Muscle of arm (tissue), 14 donors: Measurements from ENCODE around the gene ZFPM1. TPM values are rescaled to one million over a fixed set of nuclear protein-coding genes. Genes with fewer than 3 reads are reported as not detected.
"Not testable (repeated sequence)": the region's sequence is repeated elsewhere in the genome, so short reads cannot be mapped to it uniquely, and the experiment has no call there.

ENCODE experiments used
- DNase-seq: peaks from one replicate; pipeline ENCODE4 v3.0.0-alpha.2; 2013
- long read RNA-seq, 11 donors: transcript quantifications; one replicate each; lab custom pipeline, GENCODE V29; 2026
- polyA plus RNA-seq, 12 donors: library from polyadenylated mRNA; unstranded; fragments of 120-200 nt; gene quantifications; one replicate each; pipeline ENCODE4 v1.2.1, GENCODE V29; 2013; ENCODE audit not compliant: insufficient read length in 12 of 12

ZFPM1 gene
- polyA plus RNA-seq = 1 to 10 TPM in 5 of 12 donors, under 1 TPM in 5, not detected in 2; 0.74 to 3.9 (median 1.1) TPM
- long read RNA-seq, donor 1, full-length matches to known transcripts = 2 of 2 reads
- long read RNA-seq, donor 1, partial matches to known transcripts = 0 of 2 reads
- long read RNA-seq, donor 1, other reads (novel, unspliced or antisense) = 0 of 2 reads
- long read RNA-seq, donor 2 = 0 reads
- long read RNA-seq, donor 3 = 0 reads
- long read RNA-seq, donor 4 = 0 reads
- long read RNA-seq, donor 5 = 0 reads
- long read RNA-seq, donor 6 = 0 reads
- long read RNA-seq, donor 7 = 0 reads
- long read RNA-seq, donor 8 = 0 reads
- long read RNA-seq, donor 9, full-length matches to known transcripts = 1 of 1 reads
- long read RNA-seq, donor 9, partial matches to known transcripts = 0 of 1 reads
- long read RNA-seq, donor 9, other reads (novel, unspliced or antisense) = 0 of 1 reads
- long read RNA-seq, donor 10 = 0 reads
- long read RNA-seq, donor 11 = 0 reads

DNA sequence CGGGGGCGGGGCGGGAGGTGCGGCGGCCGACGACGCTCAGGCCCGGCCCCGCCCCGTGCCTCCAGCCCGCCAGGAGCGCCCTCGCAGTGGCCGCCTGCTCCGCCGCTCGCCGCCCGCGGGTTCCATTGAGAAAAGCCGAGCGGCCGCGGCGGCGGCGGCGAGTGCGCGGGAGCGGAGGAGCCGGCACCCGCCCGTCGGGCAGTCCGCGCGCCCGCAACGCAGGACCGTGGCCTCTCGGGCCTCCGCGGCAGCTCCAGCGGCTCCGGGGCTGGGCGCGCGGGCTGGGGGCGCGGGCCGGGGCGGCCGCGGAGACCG, at the start of gene ZFPM1:
Gene ZFPM1 (plus strand): TSS at position 64 of the 315 bp plus-strand sequence. CDS start 359 bp downstream, outside the sequence.
- no peak for DNase-seq

- no peak for DNase-seq
Observed at GRCh38 chr16:88403794-88404581, 49.1 kb upstream of the ZFPM1 start.

GRCh38 chr16:88404769-88405168, 48.3 kb upstream of the ZFPM1 start:
- DNase-seq = no peak

GRCh38 chr16:88405216-88406060, 47.6 kb upstream of the ZFPM1 start:
- peak; percentile 92 for DNase-seq

DNA sequence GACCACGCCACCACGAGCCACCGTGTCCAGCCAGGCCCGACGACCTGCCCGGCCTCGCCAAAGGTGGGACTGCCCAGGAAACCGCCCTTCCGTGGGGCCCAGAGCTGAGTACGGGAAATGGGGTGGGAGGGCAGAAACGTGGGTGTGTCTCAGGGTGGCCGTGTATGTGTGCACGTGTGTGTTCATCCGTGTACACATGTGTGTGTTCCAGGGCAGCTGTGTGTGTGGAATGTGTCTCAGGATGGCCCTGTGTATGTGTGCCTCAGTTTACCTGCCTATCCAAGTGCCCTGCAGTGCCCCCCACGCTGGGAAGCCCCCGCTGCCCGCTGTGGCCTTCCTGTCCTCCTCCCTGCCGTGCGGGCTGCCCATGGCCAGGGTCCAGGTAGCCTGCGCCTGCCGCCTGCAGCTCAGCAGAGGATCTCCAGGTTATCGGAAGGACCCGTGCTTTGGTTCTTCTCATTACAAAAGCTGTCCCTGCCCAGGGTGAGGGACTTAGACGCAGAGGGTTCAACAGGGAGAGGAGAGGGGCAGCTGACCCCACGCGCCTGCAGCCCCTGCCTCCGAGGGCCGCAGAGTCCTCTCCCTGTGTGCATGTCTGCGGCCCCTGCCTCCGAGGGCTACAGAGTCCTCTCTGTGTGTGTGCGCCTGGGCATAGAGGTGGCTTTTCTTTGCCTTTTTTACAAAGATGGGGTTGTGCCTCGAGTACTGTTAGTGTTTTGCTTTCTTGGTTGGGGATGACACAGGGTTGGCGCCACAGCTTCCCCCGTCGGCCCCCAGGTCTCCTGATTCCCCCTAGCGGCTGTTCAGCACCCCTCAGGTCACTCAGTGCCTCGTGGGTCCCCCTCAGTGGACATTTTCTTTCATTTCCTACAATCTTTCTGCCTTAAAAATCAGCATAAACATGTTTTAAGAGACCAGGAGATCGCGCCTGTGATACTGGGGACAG, 46.7 kb upstream of the ZFPM1 start:
- no peak for DNase-seq

DNA sequence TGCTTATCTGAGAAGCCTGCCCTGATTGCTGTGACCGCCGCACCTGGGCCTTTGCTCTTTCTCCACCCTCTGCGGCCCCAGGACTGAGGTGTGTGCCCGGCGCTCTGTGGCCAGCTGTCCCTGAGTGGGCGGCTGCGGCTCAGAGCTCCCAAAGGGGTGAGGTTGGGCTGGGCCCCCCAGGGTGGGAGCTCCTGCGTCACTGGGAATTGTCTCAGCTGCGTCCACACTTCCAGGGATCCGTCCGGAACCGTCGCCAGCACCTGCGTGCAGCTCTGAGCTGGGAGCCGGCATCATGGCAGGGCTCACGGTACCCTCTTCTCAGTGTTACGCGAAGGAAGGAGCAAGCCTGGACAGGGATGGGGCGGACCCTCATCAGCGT, 46.0 kb upstream of the ZFPM1 start:
- no peak for DNase-seq

- no peak for DNase-seq
Observed at GRCh38 chr16:88407807-88408206, 45.3 kb upstream of the ZFPM1 start.

GRCh38 chr16:88408561-88409142, 44.4 kb upstream of the ZFPM1 start:
- DNase-seq = no peak

- DNase-seq = no peak
Observed at GRCh38 chr16:88409296-88410065, 43.6 kb upstream of the ZFPM1 start.

DNA sequence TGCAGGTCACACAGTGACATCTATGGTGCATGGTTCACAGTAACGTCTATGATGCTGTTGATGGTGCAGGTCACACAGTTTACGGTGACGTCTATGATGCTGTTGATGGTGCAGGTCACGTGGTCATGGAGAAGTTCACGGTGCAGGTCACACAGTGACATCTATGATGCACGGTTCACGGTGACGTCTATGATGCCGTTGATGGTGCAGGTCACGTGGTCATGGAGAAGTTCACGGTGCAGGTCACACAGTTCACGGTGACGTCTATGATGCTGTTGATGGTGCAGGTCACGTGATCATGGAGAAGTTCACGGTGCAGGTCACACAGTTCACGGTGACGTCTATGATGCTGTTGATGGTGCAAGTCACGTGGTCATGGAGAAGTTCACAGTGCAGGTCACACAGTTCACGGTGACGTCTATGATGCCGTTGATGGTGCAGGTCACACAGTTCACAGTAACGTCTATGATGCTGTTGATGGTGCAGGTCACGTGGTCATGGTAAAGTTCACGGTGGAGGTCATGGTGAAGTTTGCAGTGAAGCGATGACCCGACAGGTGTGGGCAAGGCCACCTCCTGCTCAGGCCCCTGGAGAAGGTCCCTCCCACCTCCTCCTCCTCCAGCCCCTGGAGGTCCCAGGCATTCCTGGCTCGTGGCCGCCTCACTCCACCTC, 42.6 kb upstream of the ZFPM1 start:
- not testable (repeated sequence) for DNase-seq

- no peak for DNase-seq
Observed at GRCh38 chr16:88411951-88412576, 41.0 kb upstream of the ZFPM1 start.

DNA sequence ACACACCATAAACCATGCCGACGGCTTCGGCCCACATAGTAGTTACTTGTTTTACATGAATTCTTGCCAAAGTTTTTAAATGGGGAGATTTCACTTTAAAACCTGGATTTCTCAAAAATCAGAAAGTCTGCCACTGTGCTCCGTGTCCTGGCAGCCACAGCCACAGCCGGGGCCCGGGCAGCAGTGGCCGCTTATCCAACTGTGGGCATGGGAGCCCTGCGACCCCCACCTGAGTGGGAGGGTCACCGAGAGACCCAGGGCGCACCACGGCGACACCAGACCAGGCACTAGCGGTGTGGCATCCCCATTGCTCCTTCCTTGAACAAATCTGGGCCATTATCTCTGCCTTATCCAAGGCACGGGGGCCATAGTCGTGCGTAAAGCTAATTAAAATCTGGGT, 40.3 kb upstream of the ZFPM1 start:
- DNase-seq = no peak

DNA sequence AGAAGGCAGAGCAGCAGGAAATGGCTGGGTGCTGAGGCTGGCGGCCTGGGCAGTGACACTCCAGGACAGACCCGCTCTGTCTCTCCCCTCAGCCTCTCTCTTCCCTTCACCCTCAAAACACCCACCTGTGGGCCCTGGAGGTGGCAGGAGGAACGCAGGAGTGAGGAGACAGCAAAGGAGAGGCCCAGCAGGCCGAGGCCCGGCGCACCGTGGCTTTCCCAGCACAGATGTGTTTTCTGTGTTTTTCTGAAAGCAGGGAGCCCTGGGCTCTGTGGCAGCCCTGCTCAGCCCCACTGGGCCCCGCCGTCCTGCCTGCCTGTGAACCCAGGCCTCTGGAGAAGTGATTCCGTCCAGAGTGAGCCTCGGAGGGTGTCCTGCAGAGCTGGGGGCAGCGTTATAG, 39.8 kb upstream of the ZFPM1 start:
- no peak for DNase-seq

GRCh38 chr16:88413631-88414030, 39.4 kb upstream of the ZFPM1 start:
- DNase-seq = no peak

DNA sequence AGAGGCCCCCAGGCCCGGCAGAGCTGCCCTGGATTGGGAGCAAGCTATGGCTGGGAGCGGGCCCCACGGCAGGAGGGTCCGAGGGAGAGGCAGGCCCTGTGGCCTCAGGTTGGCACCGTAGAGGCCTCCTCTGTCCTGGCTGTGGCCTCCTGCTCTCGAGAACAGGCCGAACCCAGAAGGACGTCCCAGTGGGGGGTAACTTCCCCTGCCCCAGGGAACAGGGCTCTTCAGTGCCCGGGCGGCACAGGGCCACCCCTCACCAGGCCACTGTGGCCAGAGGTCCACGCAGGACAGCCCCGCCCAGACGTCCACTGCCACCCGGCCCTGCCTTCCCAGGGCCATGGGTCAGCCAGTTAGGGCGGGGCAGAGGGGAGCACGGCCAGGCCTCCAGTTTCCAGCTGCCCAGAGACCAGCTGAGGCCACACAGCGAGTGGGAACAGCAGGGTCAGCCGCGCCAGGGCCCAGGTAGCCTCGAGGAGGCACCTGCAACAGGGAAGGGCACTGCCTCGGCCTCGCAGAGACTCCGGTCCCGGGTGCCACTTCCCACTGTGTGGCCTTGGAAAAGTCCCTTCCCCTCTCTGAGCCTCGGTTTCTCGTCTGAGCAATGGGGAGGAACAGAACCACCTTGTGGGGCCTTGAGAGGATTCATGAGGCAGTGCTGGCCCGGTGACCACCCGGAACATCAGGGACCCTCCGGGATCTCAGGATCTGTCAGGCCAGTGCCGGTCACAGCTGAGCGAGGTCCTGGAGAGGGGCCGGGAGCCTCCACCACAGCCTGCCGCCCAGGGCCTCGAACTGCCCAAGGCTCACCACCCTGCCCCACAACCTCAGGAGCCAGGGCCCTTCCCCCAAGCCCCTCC, 38.3 kb upstream of the ZFPM1 start:
- DNase-seq = no peak

DNA sequence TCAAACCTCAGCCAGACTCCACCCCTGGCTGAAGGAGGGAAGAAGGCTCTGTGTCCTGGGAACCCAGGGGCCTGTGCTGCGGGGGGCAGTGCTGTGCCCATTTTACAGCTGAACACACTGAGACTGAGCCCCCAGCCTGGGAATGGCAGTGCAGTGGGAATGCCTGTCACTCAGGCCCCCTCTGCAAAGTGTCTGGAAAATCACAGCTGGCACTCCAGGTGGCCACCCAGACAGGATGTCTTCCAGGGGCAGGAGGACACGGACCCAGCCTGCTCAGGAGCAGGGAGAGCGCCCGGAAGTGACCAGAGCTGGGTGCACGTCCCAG, 37.7 kb upstream of the ZFPM1 start:
- no peak for DNase-seq

GRCh38 chr16:88415713-88416323, 37.3 kb upstream of the ZFPM1 start:
- no peak for DNase-seq
